ENCODE results near the gene SPATA1. TPM values are rescaled to one million over a fixed set of nuclear protein-coding genes. Genes with fewer than 3 reads are reported as not detected.
A peak's percentile ranks its signal among the peaks of the same experiment; 100 is the strongest.

Gene SPATA1
- total and polyA plus RNA-seq, 2 of the 13 experiments (the other 11 are each of a cell fraction or from before 2014, with no cell fraction given), result 0.70 to 1.4 TPM

DNA sequence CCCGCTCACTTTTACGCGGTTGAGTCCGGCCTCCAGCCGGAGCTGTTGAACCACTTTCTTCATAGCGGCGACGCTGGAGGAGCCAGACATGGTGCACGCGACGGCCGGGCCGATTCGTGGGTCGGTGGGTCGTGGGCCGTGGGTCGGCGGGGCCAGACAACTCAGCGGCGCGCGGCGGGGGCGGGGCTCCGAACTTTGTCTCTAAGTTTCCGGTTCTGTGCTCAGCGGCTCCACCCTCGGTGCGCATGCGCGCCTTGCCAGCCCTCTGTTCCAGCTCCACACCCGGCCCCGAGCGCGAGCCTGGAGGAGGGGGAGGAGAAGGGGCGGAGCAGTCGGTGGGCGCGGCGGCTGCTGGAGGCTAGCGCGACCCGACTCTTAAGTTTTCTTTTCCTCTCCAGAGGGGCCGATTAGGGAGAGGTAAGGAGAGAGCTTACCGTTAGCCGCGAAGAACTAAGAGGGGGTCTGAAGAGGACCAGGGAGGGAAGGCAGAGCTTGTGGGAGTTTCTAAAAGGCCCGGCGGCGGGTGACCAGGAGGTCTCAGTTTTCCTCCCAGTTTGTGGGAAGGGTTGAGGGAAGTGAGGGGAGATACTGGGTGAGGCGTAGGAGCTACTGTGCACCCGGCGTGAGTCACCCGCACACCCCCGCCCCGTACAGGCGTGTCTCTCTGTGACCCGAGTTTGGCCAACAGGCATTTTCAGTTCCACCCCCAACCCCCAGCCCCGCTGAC is at the start of gene SPATA1, which contains the start of gene GNG5 (continued):
- TF ChIP-seq ZBTB2 (CRISPR knock-in tag; IDR thresholded peaks at IDR 0.05; ENCODE audit: low read depth) (peak; percentile 31; the same call in 1 of the 2 replicates), ASH2L (IDR thresholded peaks at IDR 0.05; ENCODE audit: insufficient read length, low read depth, low read length) (peak; percentile 84), KIAA2018 (CRISPR knock-in tag; IDR thresholded peaks at IDR 0.05; ENCODE audit: borderline replicate concordance) (no peak), NFYB (CRISPR knock-in tag; IDR thresholded peaks at IDR 0.05) (no peak)
- TF ChIP-seq, protein P1, sequence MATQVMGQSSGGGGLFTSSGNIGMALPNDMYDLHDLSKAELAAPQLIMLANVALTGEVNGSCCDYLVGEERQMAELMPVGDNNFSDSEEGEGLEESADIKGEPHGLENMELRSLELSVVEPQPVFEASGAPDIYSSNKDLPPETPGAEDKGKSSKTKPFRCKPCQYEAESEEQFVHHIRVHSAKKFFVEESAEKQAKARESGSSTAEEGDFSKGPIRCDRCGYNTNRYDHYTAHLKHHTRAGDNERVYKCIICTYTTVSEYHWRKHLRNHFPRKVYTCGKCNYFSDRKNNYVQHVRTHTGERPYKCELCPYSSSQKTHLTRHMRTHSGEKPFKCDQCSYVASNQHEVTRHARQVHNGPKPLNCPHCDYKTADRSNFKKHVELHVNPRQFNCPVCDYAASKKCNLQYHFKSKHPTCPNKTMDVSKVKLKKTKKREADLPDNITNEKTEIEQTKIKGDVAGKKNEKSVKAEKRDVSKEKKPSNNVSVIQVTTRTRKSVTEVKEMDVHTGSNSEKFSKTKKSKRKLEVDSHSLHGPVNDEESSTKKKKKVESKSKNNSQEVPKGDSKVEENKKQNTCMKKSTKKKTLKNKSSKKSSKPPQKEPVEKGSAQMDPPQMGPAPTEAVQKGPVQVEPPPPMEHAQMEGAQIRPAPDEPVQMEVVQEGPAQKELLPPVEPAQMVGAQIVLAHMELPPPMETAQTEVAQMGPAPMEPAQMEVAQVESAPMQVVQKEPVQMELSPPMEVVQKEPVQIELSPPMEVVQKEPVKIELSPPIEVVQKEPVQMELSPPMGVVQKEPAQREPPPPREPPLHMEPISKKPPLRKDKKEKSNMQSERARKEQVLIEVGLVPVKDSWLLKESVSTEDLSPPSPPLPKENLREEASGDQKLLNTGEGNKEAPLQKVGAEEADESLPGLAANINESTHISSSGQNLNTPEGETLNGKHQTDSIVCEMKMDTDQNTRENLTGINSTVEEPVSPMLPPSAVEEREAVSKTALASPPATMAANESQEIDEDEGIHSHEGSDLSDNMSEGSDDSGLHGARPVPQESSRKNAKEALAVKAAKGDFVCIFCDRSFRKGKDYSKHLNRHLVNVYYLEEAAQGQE (IDR thresholded peaks at IDR 0.05; ENCODE audit: borderline replicate concordance in 1 of 2, low read depth in 1 of 2, low read length in 2 of 2), result 0 out of 4 replicates have a peak, but pooled peaks of 1 of the 2 experiments have one; percentile 12
